Dedifferentiated amniotic fluid mesenchymal stem cell (primary cell): ENCODE measurements around the gene SZT2.
"Not testable (repeated sequence)": the region's sequence is repeated elsewhere in the genome, so short reads cannot be mapped to it uniquely, and the experiment has no call there.

Experiments
- DNase-seq: peaks from one replicate; pipeline ENCODE4 v3.0.0-alpha.2; 2016; ENCODE audit errors: extremely low spot score

Gene SZT2

GRCh38 chr1:43363283-43363934 is 26.3 kb upstream of the SZT2 start:
- no peak for DNase-seq

GRCh38 chr1:43363935-43364525 is 25.7 kb upstream of the SZT2 start:
- no peak for DNase-seq

GRCh38 chr1:43365678-43366077 is 24.0 kb upstream of the SZT2 start:
- DNase-seq, result no peak

GRCh38 chr1:43366179-43366578 is 23.5 kb upstream of the SZT2 start:
- no peak for DNase-seq

- no peak for DNase-seq
These were observed 23.1 kb upstream of the SZT2 start for GRCh38 chr1:43366601-43367025.

GRCh38 chr1:43367026-43367903 is 22.4 kb upstream of the SZT2 start:
- no peak for DNase-seq

- peak; percentile 62 for DNase-seq
These were observed 21.6 kb upstream of the SZT2 start, which contains the start of gene ELOVL1 for GRCh38 chr1:43367904-43368645. TSS of gene ELOVL1 (minus strand) at chr1:43368011. CDS start at chr1:43365609, 2,402 bp downstream.

GRCh38 chr1:43368646-43369020 is 21.1 kb upstream of the SZT2 start:
- DNase-seq, result no peak

GRCh38 chr1:43369779-43370178 is 19.9 kb upstream of the SZT2 start:
- not testable (repeated sequence) for DNase-seq

- DNase-seq, result no peak
These were observed 19.1 kb upstream of the SZT2 start for GRCh38 chr1:43370564-43370963.

GRCh38 chr1:43372172-43372571 is 17.5 kb upstream of the SZT2 start:
- DNase-seq, result no peak

- no peak for DNase-seq
These were observed 16.4 kb upstream of the SZT2 start for GRCh38 chr1:43373066-43373940.

- DNase-seq, result no peak
These were observed 12.9 kb upstream of the SZT2 start for GRCh38 chr1:43376723-43377235.

GRCh38 chr1:43377831-43378230 is 11.9 kb upstream of the SZT2 start:
- DNase-seq, result no peak

- DNase-seq, result no peak
These were observed 10.2 kb upstream of the SZT2 start for GRCh38 chr1:43379476-43379875.

- DNase-seq, result no peak
These were observed 8.1 kb upstream of the SZT2 start for GRCh38 chr1:43381612-43382011.

- DNase-seq, result no peak
These were observed 7.5 kb upstream of the SZT2 start for GRCh38 chr1:43382027-43382779.

- no peak for DNase-seq
These were observed 6.2 kb upstream of the SZT2 start for GRCh38 chr1:43383449-43383848.

- DNase-seq, result no peak
These were observed 3.0 kb upstream of the SZT2 start for GRCh38 chr1:43386676-43387075.

GRCh38 chr1:43387976-43388599 is 1.6 kb upstream of the SZT2 start:
- no peak for DNase-seq
